ENCODE results near the gene DNAAF5. TPM values are rescaled to one million over a fixed set of nuclear protein-coding genes. Genes with fewer than 3 reads are reported as not detected.

The DNAAF5 gene
- polyA plus RNA-seq, 1 of the 3 experiments (the other 2 are of a cell fraction): 58.5 TPM

DNA sequence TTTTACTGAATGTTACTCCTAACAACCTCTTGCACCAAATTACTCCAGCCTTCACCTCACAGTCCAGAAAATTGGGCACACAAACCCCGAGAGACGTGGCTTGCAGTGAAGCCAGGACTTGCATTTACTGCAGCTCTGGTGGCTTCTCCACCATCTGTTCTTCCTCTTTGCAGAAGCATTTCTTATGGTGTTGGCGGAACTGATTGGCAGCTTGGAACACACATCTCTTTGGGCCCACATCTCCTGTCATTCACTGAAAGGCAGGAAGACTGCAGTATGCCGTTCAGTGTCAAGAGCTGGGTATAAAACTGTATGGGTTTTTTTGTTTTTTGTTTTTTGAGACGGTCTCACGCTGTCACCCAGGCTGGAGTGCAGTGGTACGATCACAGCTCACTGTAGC lies 38.9 kb downstream of the DNAAF5 start:
- no peaks in the 10 kb centered on the region for H4K20me1 ChIP-seq (ENCODE audit: insufficient read depth)
- H3K9me3 ChIP-seq: no peaks in the 10 kb centered on the region
- no peak for DNase-seq
- H3K4me2 ChIP-seq: no peak overlapping the region
- ChIA-PET CTCF (interaction anchor here (0.7 to 4.4 kb wide), 5 partner anchors 9 to 444 kb away, joined by 4 to 21 read pairs (median 4); no protein-coding TSS in a partner anchor), POLR2A (no interaction called here)
- H3K27ac ChIP-seq (ENCODE audit: low read depth in 2 of 2, low read length in 1 of 2): no peak overlapping the region
- H3K4me3 ChIP-seq (ENCODE audit: low read depth in 2 of 2, low read length in 1 of 2): no peak overlapping the region
- H3K9me2 ChIP-seq: no peaks in the 10 kb centered on the region
- no peak overlapping the region for H3K9ac ChIP-seq
- TF ChIP-seq, protein P1, sequence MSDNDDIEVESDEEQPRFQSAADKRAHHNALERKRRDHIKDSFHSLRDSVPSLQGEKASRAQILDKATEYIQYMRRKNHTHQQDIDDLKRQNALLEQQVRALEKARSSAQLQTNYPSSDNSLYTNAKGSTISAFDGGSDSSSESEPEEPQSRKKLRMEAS (IDR thresholded peaks at IDR 0.05; ENCODE audit: low read depth): no peak
- TF ChIP-seq GATA2 (CRISPR knock-in tag; IDR thresholded peaks at IDR 0.05) (no peak), CHD2 (IDR thresholded peaks at IDR 0.05; ENCODE audit: low read length, partially characterized antibody) (no peak), RCOR1 (IDR thresholded peaks at IDR 0.05; ENCODE audit: low read length) (no peak)
- peaks cover 49 to 51% of the 10 kb centered on the region in 2 experiments for H3K36me3 ChIP-seq (replicated peaks in 1 of 2; ENCODE audit: control insufficient read depth in 1 of 2, insufficient read depth in 2 of 2, low read length in 1 of 2)
- 0 out of 2 replicates have a peak, but pooled peaks cover 8% of the 10 kb centered on the region for H3K79me2 ChIP-seq (ENCODE audit: insufficient read depth)
- peaks cover 18 to 25% of the 10 kb centered on the region in 2 experiments; a peak in 3 of 4 replicates for H3K4me1 ChIP-seq (ENCODE audit: control insufficient read depth in 1 of 2, insufficient read depth in 2 of 2, low read depth in 1 of 2, low read length in 1 of 2)
- 98% methylated on average over 7 of the region's 7 CpGs for WGBS (ENCODE audit: low lambda C conversion rate)
- H2AFZ ChIP-seq (ENCODE audit: low read depth): no peak overlapping the region
- H3K27me3 ChIP-seq (ENCODE audit: insufficient read depth): no peaks in the 10 kb centered on the region
- H3F3A ChIP-seq (replicated peaks; ENCODE audit: insufficient read depth): peaks cover 34% of the 10 kb centered on the region

DNA sequence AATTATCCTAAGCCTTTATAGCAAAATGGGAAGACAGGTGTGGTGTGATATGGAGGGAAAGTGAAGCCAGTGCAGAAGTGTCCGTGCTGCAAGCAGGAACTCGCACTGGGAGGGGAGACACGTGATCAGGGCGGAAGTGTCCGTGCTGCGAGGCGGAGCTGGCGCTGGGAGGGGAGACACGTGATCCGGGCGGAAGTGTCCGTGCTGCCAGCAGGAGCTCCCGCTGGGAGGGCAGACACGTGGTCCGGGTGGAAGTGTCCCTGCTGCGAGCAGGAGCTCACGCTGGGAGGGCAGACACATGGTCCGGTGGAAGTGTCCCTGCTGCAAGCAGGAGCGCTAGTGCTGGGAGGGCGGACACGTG lies 41.1 kb downstream of the DNAAF5 start:
- POLR2A ChIA-PET: interaction anchor here (0.6 to 2.6 kb wide), 21 partner anchors 11 to 575 kb away, joined by 3 to 25 read pairs (median 4); partner anchors contain the start of genes FAM20C, GET4 and PRKAR1B
- WGBS (ENCODE audit: low lambda C conversion rate): 26% methylated on average over 17 of the region's 21 CpGs
- 0 out of 2 replicates have a peak, but pooled peaks cover 8% of the 10 kb centered on the region for H3K79me2 ChIP-seq (ENCODE audit: insufficient read depth)
- H3K4me3 ChIP-seq (ENCODE audit: low read depth in 2 of 2, low read length in 1 of 2): peak overlapping the region; percentile 52 to 57
- H3F3A ChIP-seq (replicated peaks; ENCODE audit: insufficient read depth): peaks cover 41% of the 10 kb centered on the region
- no peaks in the 10 kb centered on the region for H3K9me3 ChIP-seq
- no peaks in the 10 kb centered on the region for H3K27me3 ChIP-seq (ENCODE audit: insufficient read depth)
- TF ChIP-seq, protein P2, sequence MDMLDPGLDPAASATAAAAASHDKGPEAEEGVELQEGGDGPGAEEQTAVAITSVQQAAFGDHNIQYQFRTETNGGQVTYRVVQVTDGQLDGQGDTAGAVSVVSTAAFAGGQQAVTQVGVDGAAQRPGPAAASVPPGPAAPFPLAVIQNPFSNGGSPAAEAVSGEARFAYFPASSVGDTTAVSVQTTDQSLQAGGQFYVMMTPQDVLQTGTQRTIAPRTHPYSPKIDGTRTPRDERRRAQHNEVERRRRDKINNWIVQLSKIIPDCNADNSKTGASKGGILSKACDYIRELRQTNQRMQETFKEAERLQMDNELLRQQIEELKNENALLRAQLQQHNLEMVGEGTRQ (IDR thresholded peaks at IDR 0.05; ENCODE audit: borderline replicate concordance, low read depth, low read length): peak; percentile 95
- 0 out of 2 replicates have a peak, but pooled peaks have one; percentile 25 for TF ChIP-seq RCOR1 (IDR thresholded peaks at IDR 0.05; ENCODE audit: low read length)
- peak; percentile 52; the same call in 1 of the 2 replicates for TF ChIP-seq TAF1 (IDR thresholded peaks at IDR 0.05; ENCODE audit: borderline replicate concordance, low read depth, low read length)
- TF ChIP-seq MXI1 (IDR thresholded peaks at IDR 0.05; ENCODE audit: low read depth, low read length): peak; percentile 96
- TF ChIP-seq SIN3A (IDR thresholded peaks at IDR 0.05; ENCODE audit: borderline replicate concordance, low read depth, low read length): peak; percentile 64; the same call in 1 of the 2 replicates
- peak; percentile 67; the same call in 1 of the 2 replicates for TF ChIP-seq ELF1 (IDR thresholded peaks at IDR 0.05)
- TF ChIP-seq FOXM1 (IDR thresholded peaks at IDR 0.05; ENCODE audit: low read depth): no peak
- TF ChIP-seq, protein P3, sequence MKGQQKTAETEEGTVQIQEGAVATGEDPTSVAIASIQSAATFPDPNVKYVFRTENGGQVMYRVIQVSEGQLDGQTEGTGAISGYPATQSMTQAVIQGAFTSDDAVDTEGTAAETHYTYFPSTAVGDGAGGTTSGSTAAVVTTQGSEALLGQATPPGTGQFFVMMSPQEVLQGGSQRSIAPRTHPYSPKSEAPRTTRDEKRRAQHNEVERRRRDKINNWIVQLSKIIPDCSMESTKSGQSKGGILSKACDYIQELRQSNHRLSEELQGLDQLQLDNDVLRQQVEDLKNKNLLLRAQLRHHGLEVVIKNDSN (IDR thresholded peaks at IDR 0.05; ENCODE audit: borderline replicate concordance, low read depth): peak; percentile 90; the same call in 1 of the 2 replicates
- TF ChIP-seq, protein P1 (IDR thresholded peaks at IDR 0.05; ENCODE audit: low read depth): peak; percentile 98; the same call in 1 of the 2 replicates
- peak; percentile 66 for TF ChIP-seq GABPA (IDR thresholded peaks at IDR 0.05; ENCODE audit: low read depth)
- TF ChIP-seq JUND (IDR thresholded peaks at IDR 0.05): no peak
- TF ChIP-seq FOXJ3 (CRISPR knock-in tag; IDR thresholded peaks at IDR 0.05): 0 out of 2 replicates have a peak, but pooled peaks have one; percentile 20
- TF ChIP-seq YY1 (IDR thresholded peaks at IDR 0.05; ENCODE audit: low read depth): no peak
- peak; percentile 72; the same call in 1 of the 2 replicates for TF ChIP-seq POLR2AphosphoS5 (IDR thresholded peaks at IDR 0.05; ENCODE audit: low read depth, low read length)
- TF ChIP-seq, protein P4, sequence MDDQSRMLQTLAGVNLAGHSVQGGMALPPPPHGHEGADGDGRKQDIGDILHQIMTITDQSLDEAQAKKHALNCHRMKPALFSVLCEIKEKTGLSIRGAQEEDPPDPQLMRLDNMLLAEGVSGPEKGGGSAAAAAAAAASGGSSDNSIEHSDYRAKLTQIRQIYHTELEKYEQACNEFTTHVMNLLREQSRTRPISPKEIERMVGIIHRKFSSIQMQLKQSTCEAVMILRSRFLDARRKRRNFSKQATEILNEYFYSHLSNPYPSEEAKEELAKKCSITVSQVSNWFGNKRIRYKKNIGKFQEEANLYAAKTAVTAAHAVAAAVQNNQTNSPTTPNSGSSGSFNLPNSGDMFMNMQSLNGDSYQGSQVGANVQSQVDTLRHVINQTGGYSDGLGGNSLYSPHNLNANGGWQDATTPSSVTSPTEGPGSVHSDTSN (IDR thresholded peaks at IDR 0.05): no peak
- CTCF ChIA-PET: interaction anchor here (0.9 to 5.8 kb wide), 11 partner anchors 12 to 445 kb away, joined by 3 to 42 read pairs (median 5); partner anchors contain the start of gene PRKAR1B
- H3K27ac ChIP-seq (ENCODE audit: low read depth in 2 of 2, low read length in 1 of 2): peak overlapping the region; percentile 90 to 98
- peak; percentile 94 for DNase-seq
- peaks cover 42 to 43% of the 10 kb centered on the region in 2 experiments for H3K36me3 ChIP-seq (replicated peaks in 1 of 2; ENCODE audit: control insufficient read depth in 1 of 2, insufficient read depth in 2 of 2, low read length in 1 of 2)
- peak overlapping the region; percentile 90 for H3K4me2 ChIP-seq
- H3K9ac ChIP-seq: peak overlapping the region; percentile 62
- H3K9me2 ChIP-seq: no peaks in the 10 kb centered on the region
- no peak overlapping the region for H2AFZ ChIP-seq (ENCODE audit: low read depth)
- H3K4me1 ChIP-seq (ENCODE audit: control insufficient read depth in 1 of 2, insufficient read depth in 2 of 2, low read depth in 1 of 2, low read length in 1 of 2): peaks cover 21 to 45% of the 10 kb centered on the region in 2 experiments
- H4K20me1 ChIP-seq (ENCODE audit: insufficient read depth): no peaks in the 10 kb centered on the region
